Choroid plexus epithelial cell (primary cell): ENCODE measurements around the gene PPP2R1B.

ENCODE experiments used
- DNase-seq: peaks from one replicate; pipeline ENCODE4 v3.0.0-alpha.2; 2010; ENCODE audit warnings: low read depth
- H3K4me3 ChIP-seq: 2 replicates; pipeline ENCODE4 v1.5.1; 2011; ENCODE audit warnings: low read depth, mild to moderate bottlenecking, control low read depth, low read length, moderate library complexity
- CTCF ChIP-seq: conservative IDR thresholded peaks from 2 replicates; pipeline ENCODE4 v1.5.1; 2011; ENCODE audit warnings: low read depth, mild to moderate bottlenecking, control low read depth, inconsistent platforms, low read length, moderate library complexity

PPP2R1B gene

DNA sequence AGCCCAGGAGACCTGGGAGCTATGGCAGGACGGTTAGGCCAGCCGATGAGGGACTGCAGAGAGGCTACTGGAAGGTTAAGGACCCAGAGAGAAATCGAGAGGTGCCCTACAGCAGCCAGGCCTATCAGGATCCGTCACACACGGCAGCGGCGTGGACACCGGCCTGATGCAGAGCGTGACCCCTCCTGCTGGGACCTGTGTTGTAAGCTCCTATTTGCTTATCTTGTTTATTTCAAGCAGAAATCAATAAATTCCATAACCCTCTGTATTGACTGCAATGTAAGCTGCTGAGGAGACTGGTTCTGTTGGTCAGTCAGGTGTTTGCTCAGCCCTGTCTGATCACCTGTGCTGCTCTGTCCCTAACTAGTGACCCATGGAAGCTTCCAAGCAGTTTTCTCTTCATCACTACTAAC, 39.9 kb downstream of the PPP2R1B start:
- DNase-seq = no peak
- H3K4me3 ChIP-seq = no peak overlapping the region
- no peak for TF ChIP-seq CTCF

DNA sequence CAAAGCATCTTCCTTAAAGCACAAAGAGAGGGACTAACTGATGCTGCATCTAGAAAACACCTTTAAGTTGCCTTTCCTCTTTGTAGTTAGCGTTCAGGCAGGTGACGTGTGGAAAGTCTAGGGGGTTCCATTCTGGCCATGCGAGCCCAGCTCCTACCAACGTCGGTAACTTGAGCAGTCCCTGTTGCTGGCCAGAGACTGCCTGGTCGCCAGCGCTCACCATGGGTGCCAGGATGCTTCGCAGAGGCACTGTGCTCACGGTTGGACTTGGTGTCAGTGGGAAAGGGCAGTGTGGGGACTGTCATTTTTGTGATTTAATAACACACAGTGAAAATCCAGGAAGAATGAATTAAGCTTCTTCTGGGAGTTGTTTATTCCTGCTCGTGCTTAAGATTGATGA, 40.6 kb downstream of the PPP2R1B start:
- no peak overlapping the region for H3K4me3 ChIP-seq
- no peak for TF ChIP-seq CTCF
- no peak for DNase-seq

- H3K4me3 ChIP-seq = no peak overlapping the region
- no peak for TF ChIP-seq CTCF
- no peak for DNase-seq
These were observed 41.5 kb downstream of the PPP2R1B start for GRCh38 chr11:111724615-111725129.

GRCh38 chr11:111723595-111723994, 42.6 kb downstream of the PPP2R1B start:
- no peak overlapping the region for H3K4me3 ChIP-seq
- no peak for DNase-seq
- no peak for TF ChIP-seq CTCF

DNA sequence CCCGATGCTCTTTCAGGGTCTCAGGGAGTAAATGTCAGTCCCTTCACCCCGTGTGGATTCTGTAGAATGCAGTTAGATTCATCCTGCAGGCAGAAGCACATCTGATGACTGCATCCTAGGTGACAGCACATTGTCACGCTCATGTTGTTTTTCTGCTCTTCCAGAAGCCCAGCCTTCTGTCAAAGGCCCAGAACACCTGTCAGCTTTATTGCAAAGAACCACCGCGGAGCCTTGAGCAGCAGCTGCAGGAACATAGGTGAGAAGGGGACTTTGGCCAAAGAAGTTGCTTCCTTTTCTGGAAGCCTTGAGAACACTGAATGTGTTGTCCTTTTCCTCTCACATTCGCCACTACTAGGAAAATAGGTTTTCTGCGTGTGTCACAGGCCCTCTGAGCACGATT, 43.7 kb downstream of the PPP2R1B start:
- no peak overlapping the region for H3K4me3 ChIP-seq
- DNase-seq = no peak
- TF ChIP-seq CTCF = no peak

DNA sequence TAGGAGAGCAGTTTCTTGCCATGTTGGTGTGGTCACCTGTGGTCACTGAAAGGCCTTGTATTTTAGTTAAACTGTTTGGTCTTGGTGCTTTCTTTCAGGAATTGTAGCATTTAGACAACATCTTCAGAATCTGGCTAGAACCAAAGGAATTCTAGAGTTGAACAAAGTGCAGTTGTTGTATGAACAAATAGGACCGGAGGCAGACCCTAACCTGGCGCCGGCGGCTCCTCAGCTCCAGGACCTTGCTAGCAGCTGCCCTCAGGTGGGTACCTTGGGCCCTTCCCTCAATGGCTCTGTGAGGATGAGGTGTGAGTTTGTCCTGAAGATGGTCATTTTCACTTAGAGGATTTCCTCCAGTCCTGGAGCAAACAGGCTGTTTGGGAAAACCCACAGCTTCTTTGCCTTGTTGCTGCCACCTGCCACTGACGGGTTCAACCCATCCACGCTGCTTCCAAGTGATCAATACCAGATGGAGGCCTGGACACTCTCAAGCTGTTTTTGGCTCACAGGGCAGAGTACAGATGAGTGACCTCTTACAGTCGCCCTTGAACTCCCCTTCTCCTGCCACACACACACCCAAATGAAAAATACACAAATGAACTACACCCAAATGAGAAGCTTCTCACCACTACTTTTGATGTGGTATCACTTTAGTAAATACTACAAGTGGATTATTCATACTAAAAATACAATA, 45.2 kb downstream of the PPP2R1B start:
- no peak for DNase-seq
- H3K4me3 ChIP-seq = no peak overlapping the region
- no peak for TF ChIP-seq CTCF

GRCh38 chr11:111719379-111719778, 46.8 kb downstream of the PPP2R1B start:
- DNase-seq = no peak
- no peak for TF ChIP-seq CTCF
- no peak overlapping the region for H3K4me3 ChIP-seq
